CD4-positive, alpha-beta T cell (primary cell): ENCODE data around the gene EPG5. TPM values are rescaled to one million over a fixed set of nuclear protein-coding genes. Genes with fewer than 3 reads are reported as not detected.

Experiments used
- ATAC-seq: fragments of 200-7000 bp; cut with Tn5 transposase; one replicate; pipeline ENCODE4 v1.10.0; 2022; ENCODE audit warnings: mild to moderate bottlenecking; ENCODE audit not compliant: poor library complexity
- CTCF ChIA-PET: fragments of 350-600 bp; sonication (Branson Sonifier 250); formaldehyde crosslinking; loops from one replicate; lab custom pipeline; 2021; ENCODE audit warnings: antibody characterized with exemption, inconsistent platforms; lab: Charles Lee
- POLR2A ChIA-PET: fragments of 350-600 bp; sonication (Branson Sonifier 250); formaldehyde crosslinking; loops from one replicate; lab custom pipeline; 2021; ENCODE audit warnings: antibody characterized with exemption, inconsistent platforms; lab: Charles Lee
- DNase-seq, 14 experiments: peaks; one replicate each; pipeline ENCODE4 v3.0.0-alpha.2; 2013 to 2020; ENCODE audit warnings: mixed read lengths in 2 of 14
- H3K27ac ChIP-seq, 2 donors: one replicate each; pipeline versions ENCODE4 v1.5.1 to v1.7.0; 2013; ENCODE audit warnings: low read length in 2 of 2, low read depth in 1 of 2, mild to moderate bottlenecking in 1 of 2
- H3K27me3 ChIP-seq, 2 experiments: 1 replicate in 1 of 2; 2 replicates in 1 of 2; pipeline versions ENCODE4 v1.6.1 to v1.7.0; 2013; ENCODE audit warnings: low read length in 2 of 2, control low read depth in 1 of 2, mild to moderate bottlenecking in 1 of 2, moderate library complexity in 1 of 2; ENCODE audit not compliant: insufficient read depth in 2 of 2, control insufficient read depth in 1 of 2
- H3K36me3 ChIP-seq: one replicate; pipeline ENCODE4 v1.6.1; 2013; ENCODE audit warnings: low read length, control low read depth; ENCODE audit not compliant: insufficient read depth
- H3K4me1 ChIP-seq: one replicate; pipeline ENCODE4 v1.6.1; 2013; ENCODE audit warnings: low read length, control low read depth; ENCODE audit not compliant: insufficient read depth
- H3K4me3 ChIP-seq: one replicate; pipeline ENCODE4 v1.5.1; 2013; ENCODE audit warnings: mild to moderate bottlenecking, low read length, moderate library complexity
- H3K9me3 ChIP-seq, 2 experiments: 1 replicate in 1 of 2; 2 replicates in 1 of 2; pipeline versions ENCODE4 v1.6.1 to v1.7.0; 2013; ENCODE audit warnings: low read length in 2 of 2, mild to moderate bottlenecking in 2 of 2, control low read depth in 1 of 2, moderate library complexity in 1 of 2; ENCODE audit not compliant: control insufficient read depth in 1 of 2, insufficient read depth in 1 of 2
- H3K27ac Mint-ChIP-seq: one replicate; pipeline ENCODE4 v1.8.0; 2020; ENCODE audit warnings: mixed read lengths
- H3K27me3 Mint-ChIP-seq: one replicate; pipeline ENCODE4 v1.8.0; 2021; ENCODE audit warnings: mixed read lengths
- H3K36me3 Mint-ChIP-seq: one replicate; pipeline ENCODE4 v1.8.0; 2021; ENCODE audit warnings: low read depth, mixed read lengths
- H3K4me1 Mint-ChIP-seq: one replicate; pipeline ENCODE4 v1.8.0; 2021; ENCODE audit warnings: low read depth, mixed read lengths
- H3K4me3 Mint-ChIP-seq: one replicate; pipeline ENCODE4 v1.8.0; 2020; ENCODE audit warnings: mild to moderate bottlenecking, mixed read lengths
- H3K9me3 Mint-ChIP-seq: one replicate; pipeline ENCODE4 v1.8.0; 2020; ENCODE audit warnings: mixed read lengths
- intact Hi-C, 2 experiments: fragments of 100-400 bp; cut with DNase I in 1 of 2; cut with micrococcal nuclease in 1 of 2; formaldehyde crosslinking; loops; one replicate each; pipeline versions ENCODE4 v1.15.1 to v1.9.0; 2023 to 2025; cut with DNase I, micrococcal nuclease
- total RNA-seq, 174 experiments: library from RNA in 2 of 174; stranded (reverse) in 2 of 174; gene quantifications; one replicate each; pipeline ENCODE4 v1.2.3 and lab custom pipeline; 2021 to 2026
- TF ChIP-seq, protein P1 (sequence below): fragments of 200-600 bp; IDR thresholded peaks from one replicate; pipeline ENCODE4 v1.8.0; 2022; ENCODE audit warnings: antibody characterized with exemption, mild to moderate bottlenecking

EPG5 gene
- total RNA-seq, 2 experiments from 2014 or later = 25.3 to 26.9 TPM

DNA sequence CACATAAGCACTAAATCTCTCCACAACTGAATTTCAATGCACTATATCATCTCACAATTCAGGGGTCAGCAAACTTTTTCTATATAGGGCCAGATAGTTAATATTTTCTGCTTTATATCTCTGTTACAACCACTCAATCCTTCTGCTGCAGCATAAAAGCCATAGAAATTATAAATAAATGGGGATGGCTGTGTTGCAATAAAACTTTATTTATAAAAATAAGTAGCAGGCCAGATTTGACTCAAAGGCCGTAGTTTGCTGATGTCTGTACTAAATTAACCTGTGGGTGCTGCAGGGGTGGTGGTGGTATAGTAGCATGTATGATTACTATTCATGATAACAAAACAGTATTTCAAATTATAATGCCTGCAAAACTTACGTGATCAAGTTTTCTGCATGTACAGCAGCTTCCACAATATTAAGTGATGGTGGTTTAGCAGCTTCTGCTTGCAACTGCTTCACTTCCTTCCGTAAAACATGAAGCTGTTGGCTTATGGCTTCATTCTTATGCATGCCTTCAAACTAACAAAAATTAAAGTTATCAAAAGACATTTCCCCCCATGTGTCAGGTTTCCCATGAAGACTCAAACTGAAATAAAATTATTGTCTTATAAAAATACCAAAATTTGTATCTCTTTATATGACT, 77.6 kb downstream of the EPG5 start:
- intact Hi-C loops = loop anchor here in 1 of 2 experiments (1.0 kb wide), 1 partner anchor 24 kb away; no protein-coding TSS in a partner anchor
- Histone ChIP-seq H3K9me3 (no peaks in the 10 kb centered on the region), H3K27me3 (no peaks in the 10 kb centered on the region), H3K36me3 (peaks cover 51% of the 10 kb centered on the region), H3K27ac (no peak overlapping the region), H3K4me1 (no peaks in the 10 kb centered on the region), H3K4me3 (no peak overlapping the region)
- ChIA-PET POLR2A (no interaction called here), CTCF (no interaction called here)
- peak in 1 of 14 experiments; percentile 27 for DNase-seq
- no peak overlapping the region for H3K27ac Mint-ChIP-seq
- H3K4me1 Mint-ChIP-seq = no peaks in the 10 kb centered on the region
- H3K9me3 Mint-ChIP-seq = no peaks in the 10 kb centered on the region
- no peak for ATAC-seq
- H3K36me3 Mint-ChIP-seq = peaks cover 79% of the 10 kb centered on the region
- TF ChIP-seq, protein P1, sequence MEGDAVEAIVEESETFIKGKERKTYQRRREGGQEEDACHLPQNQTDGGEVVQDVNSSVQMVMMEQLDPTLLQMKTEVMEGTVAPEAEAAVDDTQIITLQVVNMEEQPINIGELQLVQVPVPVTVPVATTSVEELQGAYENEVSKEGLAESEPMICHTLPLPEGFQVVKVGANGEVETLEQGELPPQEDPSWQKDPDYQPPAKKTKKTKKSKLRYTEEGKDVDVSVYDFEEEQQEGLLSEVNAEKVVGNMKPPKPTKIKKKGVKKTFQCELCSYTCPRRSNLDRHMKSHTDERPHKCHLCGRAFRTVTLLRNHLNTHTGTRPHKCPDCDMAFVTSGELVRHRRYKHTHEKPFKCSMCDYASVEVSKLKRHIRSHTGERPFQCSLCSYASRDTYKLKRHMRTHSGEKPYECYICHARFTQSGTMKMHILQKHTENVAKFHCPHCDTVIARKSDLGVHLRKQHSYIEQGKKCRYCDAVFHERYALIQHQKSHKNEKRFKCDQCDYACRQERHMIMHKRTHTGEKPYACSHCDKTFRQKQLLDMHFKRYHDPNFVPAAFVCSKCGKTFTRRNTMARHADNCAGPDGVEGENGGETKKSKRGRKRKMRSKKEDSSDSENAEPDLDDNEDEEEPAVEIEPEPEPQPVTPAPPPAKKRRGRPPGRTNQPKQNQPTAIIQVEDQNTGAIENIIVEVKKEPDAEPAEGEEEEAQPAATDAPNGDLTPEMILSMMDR = no peak
- H3K27me3 Mint-ChIP-seq = no peaks in the 10 kb centered on the region
- no peak overlapping the region for H3K4me3 Mint-ChIP-seq

DNA sequence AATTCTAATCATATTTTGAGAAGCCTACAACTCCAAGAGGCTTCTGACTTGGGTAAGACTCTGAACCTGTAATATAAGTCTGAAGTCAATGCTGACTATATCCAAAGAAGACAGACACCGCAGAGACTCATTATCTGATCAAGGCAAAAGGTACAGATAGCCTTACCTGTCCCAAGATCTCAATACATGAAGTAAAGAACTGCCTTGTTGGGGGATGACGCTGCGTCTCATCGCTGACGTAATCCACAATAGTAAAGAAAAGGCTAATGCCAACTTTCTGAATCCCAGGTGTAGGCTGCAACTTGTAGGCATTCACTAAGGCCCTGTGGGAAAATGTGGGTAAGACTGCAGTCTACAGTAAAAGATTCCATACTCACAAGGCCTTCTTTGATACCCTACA, 79.5 kb downstream of the EPG5 start:
- Histone ChIP-seq H3K27ac (no peak overlapping the region), H3K27me3 (no peaks in the 10 kb centered on the region), H3K9me3 (no peaks in the 10 kb centered on the region), H3K36me3 (peaks cover 58% of the 10 kb centered on the region), H3K4me3 (no peak overlapping the region), H3K4me1 (no peaks in the 10 kb centered on the region)
- intact Hi-C loops = no loop called here
- CTCF ChIA-PET = no interaction called here
- POLR2A ChIA-PET = no interaction called here
- Mint-ChIP-seq H3K36me3 (peaks cover 79% of the 10 kb centered on the region), H3K27me3 (no peaks in the 10 kb centered on the region), H3K4me3 (no peak overlapping the region), H3K9me3 (no peaks in the 10 kb centered on the region), H3K27ac (no peak overlapping the region), H3K4me1 (no peaks in the 10 kb centered on the region)
- DNase-seq (no peak), ATAC-seq (no peak)
- TF ChIP-seq, protein P1 = no peak

DNA sequence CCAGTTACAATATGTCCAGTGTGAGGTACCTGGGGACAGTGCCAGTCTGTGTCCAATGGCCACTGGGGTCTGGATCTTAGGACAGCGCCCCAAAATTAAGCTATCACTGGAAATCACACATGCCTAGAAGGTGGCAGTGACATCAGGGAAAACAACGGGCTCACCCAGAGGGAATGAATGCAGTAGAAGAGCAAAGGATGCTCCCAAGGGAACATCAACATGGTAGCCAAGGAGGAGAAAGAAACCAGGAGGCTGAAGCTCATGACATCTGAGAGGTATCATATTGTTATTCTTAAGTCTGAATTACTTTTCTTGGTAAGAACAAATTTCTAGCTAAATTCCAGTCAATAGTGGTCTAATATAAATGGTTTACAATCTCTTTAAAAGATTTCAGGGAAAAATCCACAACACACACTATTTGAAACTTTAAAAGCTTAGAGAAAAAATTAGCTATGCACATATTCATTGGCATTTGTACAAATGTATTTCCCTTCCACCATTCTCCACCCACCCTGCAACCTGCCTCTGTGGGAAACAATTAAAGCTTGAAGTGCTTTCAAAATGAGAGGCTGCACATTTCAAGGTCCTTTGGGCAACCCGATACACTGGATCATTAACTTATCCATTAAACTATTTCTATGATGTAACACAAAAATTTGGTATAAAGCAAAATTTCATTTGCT, 86.1 kb downstream of the EPG5 start:
- H3K27me3 ChIP-seq = no peaks in the 10 kb centered on the region
- TF ChIP-seq, protein P1 = no peak
- ATAC-seq = no peak
- peaks cover 9% of the 10 kb centered on the region for H3K4me1 ChIP-seq
- Mint-ChIP-seq H3K4me1 (peaks cover 12% of the 10 kb centered on the region), H3K27ac (no peak overlapping the region), H3K9me3 (no peaks in the 10 kb centered on the region), H3K27me3 (no peaks in the 10 kb centered on the region), H3K36me3 (peaks cover 79% of the 10 kb centered on the region), H3K4me3 (no peak overlapping the region)
- ChIA-PET POLR2A (interaction anchor here (0.9 to 2.1 kb wide), 2 partner anchors 215 to 223 kb away, joined by 3 to 21 read pairs; no protein-coding TSS in a partner anchor), CTCF (interaction anchor here (0.9 to 5.6 kb wide), 5 partner anchors 12 to 222 kb away, joined by 3 to 52 read pairs (median 3); no protein-coding TSS in a partner anchor)
- intact Hi-C loops = loop anchor here (1.0 to 2.0 kb wide), 3 partner anchors 190 to 260 kb away; no protein-coding TSS in a partner anchor
- no peaks in the 10 kb centered on the region for H3K9me3 ChIP-seq
- H3K36me3 ChIP-seq = peaks cover 69% of the 10 kb centered on the region
- no peak for DNase-seq
- no peak overlapping the region for H3K4me3 ChIP-seq
- no peak overlapping the region for H3K27ac ChIP-seq
